IPS-18a (cell line): ENCODE measurements around the gene SDK1.

Experiments
- H3K27ac ChIP-seq: one replicate; pipeline ENCODE4 v1.5.1; 2013; ENCODE audit warnings: low read length
- H3K27me3 ChIP-seq: one replicate; pipeline ENCODE4 v1.6.1; 2013; ENCODE audit warnings: mild to moderate bottlenecking, low read length; ENCODE audit not compliant: control insufficient read depth, insufficient read depth
- H3K36me3 ChIP-seq: one replicate; pipeline ENCODE4 v1.6.1; 2013; ENCODE audit warnings: low read depth, low read length; ENCODE audit not compliant: control insufficient read depth
- H3K4me1 ChIP-seq: one replicate; pipeline ENCODE4 v1.6.1; 2013; ENCODE audit warnings: low read depth, low read length; ENCODE audit not compliant: control insufficient read depth
- H3K4me3 ChIP-seq: one replicate; pipeline ENCODE4 v1.5.1; 2013; ENCODE audit warnings: low read length
- H3K9ac ChIP-seq: one replicate; pipeline ENCODE4 v1.6.1; 2013; ENCODE audit warnings: mild to moderate bottlenecking, low read length, moderate library complexity
- H3K9me3 ChIP-seq: one replicate; pipeline ENCODE4 v1.6.1; 2013; ENCODE audit warnings: low read depth, low read length; ENCODE audit not compliant: control insufficient read depth

Gene SDK1

DNA sequence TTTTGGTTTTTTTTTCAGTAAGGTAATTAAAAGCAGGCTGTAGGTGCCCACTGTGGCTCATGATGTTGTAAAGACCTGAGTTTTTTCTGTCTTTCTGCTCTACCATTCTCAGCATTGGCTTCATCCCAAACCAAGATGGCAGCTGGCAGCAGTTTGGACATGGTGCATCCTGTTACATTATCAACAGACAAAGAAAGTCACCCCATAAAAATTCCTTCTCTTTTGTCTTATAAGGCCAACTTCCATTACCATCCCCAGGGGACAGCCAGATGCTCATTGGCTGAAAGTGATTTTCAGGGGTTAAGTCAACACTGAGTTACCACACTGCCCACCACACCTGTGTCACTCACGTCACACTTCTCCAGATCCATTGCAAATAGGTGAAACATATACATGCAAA lies 558.4 kb downstream of the SDK1 start:
- H3K4me1 ChIP-seq: peaks cover 17% of the 10 kb centered on the region
- no peak overlapping the region for H3K27ac ChIP-seq
- H3K9ac ChIP-seq: no peak overlapping the region
- no peaks in the 10 kb centered on the region for H3K36me3 ChIP-seq
- H3K27me3 ChIP-seq: no peaks in the 10 kb centered on the region
- H3K4me3 ChIP-seq: no peak overlapping the region
- no peaks in the 10 kb centered on the region for H3K9me3 ChIP-seq

DNA sequence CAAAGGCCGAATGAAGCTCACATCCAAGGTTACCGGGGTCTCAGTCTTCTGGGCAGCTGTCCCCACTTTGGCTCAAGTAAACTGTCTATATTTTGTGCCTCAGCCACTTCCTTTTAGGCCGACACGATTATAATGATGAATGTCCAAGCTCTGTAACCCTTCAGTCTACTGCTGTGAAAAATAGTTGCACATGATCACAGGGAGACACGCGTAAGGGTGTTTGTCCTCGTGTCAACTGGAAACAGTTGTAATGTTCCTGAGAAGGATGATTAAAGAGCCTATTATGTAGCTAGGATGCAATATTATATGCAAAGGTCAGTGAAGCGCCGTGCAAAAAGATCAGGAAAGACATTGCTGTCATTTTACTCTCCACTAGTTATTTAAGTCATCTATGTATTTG lies 559.9 kb downstream of the SDK1 start:
- no peak overlapping the region for H3K27ac ChIP-seq
- H3K4me3 ChIP-seq: no peak overlapping the region
- no peak overlapping the region for H3K9ac ChIP-seq
- H3K27me3 ChIP-seq: no peaks in the 10 kb centered on the region
- peaks cover 17% of the 10 kb centered on the region for H3K4me1 ChIP-seq
- no peaks in the 10 kb centered on the region for H3K36me3 ChIP-seq
- H3K9me3 ChIP-seq: no peaks in the 10 kb centered on the region

DNA sequence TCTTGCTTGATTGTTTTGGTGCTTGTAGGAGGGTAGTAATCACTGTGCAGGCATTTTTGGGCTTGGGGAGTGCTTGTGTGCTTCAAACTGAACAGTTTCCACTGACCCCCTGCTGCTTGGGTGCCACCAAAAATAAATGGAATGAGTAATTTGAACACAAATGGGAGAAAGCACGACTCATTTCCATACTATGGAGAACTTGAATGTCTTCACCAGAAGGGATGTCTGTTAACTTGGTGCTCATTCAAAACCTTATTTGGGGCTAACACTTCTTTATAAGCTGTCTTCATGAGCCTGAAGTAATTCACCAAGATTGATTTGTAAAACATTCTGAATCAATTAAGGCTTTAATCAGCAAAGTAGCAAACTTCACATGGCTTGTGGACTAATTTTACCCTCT lies 560.3 kb downstream of the SDK1 start:
- H3K4me3 ChIP-seq: no peak overlapping the region
- H3K27ac ChIP-seq: peak overlapping the region; percentile 42
- H3K9me3 ChIP-seq: no peaks in the 10 kb centered on the region
- H3K27me3 ChIP-seq: no peaks in the 10 kb centered on the region
- no peak overlapping the region for H3K9ac ChIP-seq
- no peaks in the 10 kb centered on the region for H3K36me3 ChIP-seq
- peaks cover 17% of the 10 kb centered on the region for H3K4me1 ChIP-seq

DNA sequence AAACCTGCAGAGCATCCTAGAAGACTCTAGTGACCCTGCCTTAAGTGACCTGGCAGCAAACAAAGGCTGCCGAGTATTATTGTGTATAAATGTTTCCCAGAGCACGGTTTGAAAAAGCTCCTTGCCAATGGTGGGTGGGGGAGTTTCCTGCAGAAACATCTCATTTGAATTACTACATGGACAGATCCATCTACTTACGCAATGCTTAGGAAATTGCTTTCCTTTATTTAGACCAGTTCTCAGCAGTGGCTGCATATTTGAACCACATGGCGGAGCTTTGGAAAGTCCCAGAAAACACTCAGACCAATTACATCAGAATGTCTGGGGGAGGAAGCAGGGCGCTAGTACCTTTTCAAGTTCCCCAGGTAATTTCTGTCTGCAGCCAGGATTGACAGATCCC lies 560.9 kb downstream of the SDK1 start:
- H3K9me3 ChIP-seq: no peaks in the 10 kb centered on the region
- peak overlapping the region; percentile 6 for H3K9ac ChIP-seq
- H3K36me3 ChIP-seq: no peaks in the 10 kb centered on the region
- H3K27me3 ChIP-seq: no peaks in the 10 kb centered on the region
- H3K4me1 ChIP-seq: peaks cover 17% of the 10 kb centered on the region
- no peak overlapping the region for H3K27ac ChIP-seq
- H3K4me3 ChIP-seq: no peak overlapping the region

DNA sequence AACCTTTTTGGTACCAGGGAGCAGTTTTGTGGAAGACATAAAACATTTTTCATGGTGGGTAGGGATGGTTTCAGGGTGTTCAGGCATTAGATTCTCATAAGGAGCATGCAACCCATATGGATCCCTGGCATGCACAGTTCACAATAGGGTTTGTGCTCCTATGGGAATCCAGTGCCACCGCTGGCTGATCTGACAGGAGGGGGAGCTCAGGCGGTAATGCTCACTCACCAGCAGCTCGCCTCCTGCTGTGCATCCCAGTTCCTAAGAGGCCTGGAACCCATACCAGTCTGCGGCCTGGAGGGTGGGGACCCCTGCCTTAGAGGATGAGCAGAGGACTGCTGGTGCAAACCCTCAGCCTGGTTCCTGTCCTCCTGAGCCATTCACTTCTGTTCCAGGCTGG lies 561.7 kb downstream of the SDK1 start:
- H3K36me3 ChIP-seq: no peaks in the 10 kb centered on the region
- H3K4me1 ChIP-seq: peaks cover 17% of the 10 kb centered on the region
- H3K9ac ChIP-seq: no peak overlapping the region
- no peak overlapping the region for H3K27ac ChIP-seq
- H3K4me3 ChIP-seq: no peak overlapping the region
- no peaks in the 10 kb centered on the region for H3K9me3 ChIP-seq
- no peaks in the 10 kb centered on the region for H3K27me3 ChIP-seq

DNA sequence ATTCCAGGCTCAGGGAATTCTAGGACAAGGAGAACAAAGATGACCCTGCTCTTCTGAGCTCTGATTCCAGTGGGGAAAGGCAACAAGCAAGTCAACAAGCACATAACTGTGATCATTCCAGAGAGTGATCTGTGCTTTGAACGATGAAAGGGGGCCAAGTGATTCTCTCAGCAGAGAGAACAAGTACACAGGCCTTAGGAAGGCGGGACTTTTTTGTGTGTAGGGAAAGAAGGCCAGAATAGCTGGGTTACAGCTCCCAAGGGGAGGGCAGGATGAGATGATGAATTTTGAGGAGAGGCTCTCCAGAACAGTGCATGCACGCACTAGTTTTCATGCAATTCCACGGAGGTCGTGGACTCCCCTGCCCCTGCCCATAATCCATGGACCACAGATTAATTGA lies 565.2 kb downstream of the SDK1 start:
- no peak overlapping the region for H3K27ac ChIP-seq
- no peaks in the 10 kb centered on the region for H3K9me3 ChIP-seq
- H3K4me3 ChIP-seq: no peak overlapping the region
- no peaks in the 10 kb centered on the region for H3K36me3 ChIP-seq
- no peak overlapping the region for H3K9ac ChIP-seq
- no peaks in the 10 kb centered on the region for H3K27me3 ChIP-seq
- peaks cover 15% of the 10 kb centered on the region for H3K4me1 ChIP-seq

DNA sequence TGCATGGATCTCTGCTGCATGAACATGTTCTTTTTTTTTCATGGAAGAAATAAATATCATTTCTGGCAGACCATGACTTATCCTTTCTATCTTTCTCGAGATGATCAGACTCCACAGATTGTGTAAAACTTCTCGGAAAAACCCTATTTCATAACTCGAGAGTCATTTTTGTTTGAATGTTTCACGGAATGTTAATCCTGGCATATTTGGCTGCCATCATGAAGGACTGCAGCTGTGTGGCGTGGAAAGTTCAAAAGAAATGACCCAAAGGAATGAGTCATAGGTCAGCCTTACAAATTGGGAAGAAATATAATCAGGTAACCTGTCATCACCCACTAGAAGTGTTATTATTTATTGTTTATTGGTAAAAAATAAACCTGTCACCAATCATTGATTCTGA lies 566.8 kb downstream of the SDK1 start:
- Histone ChIP-seq H3K36me3 (no peaks in the 10 kb centered on the region), H3K4me1 (no peaks in the 10 kb centered on the region), H3K9ac (no peak overlapping the region), H3K27me3 (no peaks in the 10 kb centered on the region), H3K4me3 (no peak overlapping the region), H3K27ac (no peak overlapping the region), H3K9me3 (no peaks in the 10 kb centered on the region)

DNA sequence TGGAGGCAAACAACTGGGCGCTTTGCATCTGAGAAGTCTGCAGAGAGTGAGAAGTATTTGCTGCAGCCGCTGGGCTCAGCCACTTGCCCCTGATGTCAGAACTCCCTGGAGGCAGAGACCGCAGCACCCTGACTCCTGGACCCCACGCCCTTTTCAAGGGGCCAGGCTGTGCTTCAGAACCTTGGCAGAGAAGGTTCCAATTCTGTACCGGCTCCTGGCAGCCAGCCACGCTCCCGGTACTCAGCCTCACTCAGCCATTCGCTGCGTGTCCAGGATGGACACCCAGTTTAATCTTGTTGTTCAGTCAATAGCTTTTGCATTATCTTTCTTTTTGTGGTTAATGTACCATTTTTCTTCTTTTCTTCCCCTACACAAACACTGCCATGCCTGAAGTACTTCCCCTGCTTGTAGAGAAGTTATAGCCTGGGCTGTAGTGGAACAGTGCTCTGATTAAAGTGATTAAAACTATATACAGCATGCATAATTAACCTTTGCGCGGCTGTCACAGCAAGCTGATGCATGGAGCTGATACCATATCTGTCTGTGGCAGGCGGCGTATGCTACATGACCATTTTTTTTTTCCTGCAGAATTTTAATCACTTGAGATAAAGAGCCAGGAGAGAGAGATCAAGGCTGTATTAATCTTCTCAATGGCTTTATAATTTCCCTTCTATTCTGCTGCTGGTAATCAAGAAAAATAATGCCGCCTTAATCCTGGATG lies 578.5 kb downstream of the SDK1 start:
- no peaks in the 10 kb centered on the region for H3K27me3 ChIP-seq
- no peaks in the 10 kb centered on the region for H3K4me1 ChIP-seq
- no peaks in the 10 kb centered on the region for H3K36me3 ChIP-seq
- no peak overlapping the region for H3K27ac ChIP-seq
- no peak overlapping the region for H3K4me3 ChIP-seq
- H3K9me3 ChIP-seq: no peaks in the 10 kb centered on the region
- H3K9ac ChIP-seq: no peak overlapping the region

DNA sequence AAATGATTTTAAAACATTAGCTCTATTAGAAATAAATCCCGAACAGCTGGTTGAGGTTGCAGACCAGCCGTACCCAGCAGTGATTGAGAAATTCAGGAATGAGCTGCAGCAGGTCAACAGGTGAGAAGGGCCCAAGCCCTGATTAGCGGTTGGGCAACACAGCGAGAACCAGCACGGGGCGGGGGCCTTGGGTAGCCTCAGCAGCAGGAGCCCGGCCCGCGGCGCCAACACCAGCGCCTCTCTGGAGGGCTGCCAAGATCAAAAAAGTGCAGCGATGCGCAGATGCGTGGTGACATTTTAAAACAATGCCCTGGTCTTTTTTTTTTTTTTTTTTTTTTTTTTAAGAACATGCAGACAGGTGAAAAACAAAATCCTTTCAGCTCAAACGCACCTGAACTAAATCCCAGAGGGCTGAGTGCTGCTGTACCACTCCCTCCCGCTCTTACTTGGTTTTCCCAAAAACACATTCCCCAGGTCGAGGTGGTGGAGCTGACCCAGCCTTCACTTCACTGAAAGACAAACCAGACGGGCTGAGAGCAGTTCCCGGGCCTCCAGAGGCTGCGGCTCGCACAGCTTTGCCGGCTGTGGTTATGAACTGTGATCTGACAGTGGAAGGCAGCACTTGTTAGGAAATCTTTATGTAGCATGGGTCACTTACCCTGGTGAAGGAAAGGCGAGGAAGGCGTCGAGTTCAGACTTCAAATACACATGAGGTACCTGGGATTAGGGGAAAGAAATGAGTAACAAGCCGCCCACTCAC lies 579.4 kb downstream of the SDK1 start:
- H3K4me1 ChIP-seq: no peaks in the 10 kb centered on the region
- H3K4me3 ChIP-seq: no peak overlapping the region
- H3K36me3 ChIP-seq: no peaks in the 10 kb centered on the region
- H3K27ac ChIP-seq: no peak overlapping the region
- H3K9me3 ChIP-seq: no peaks in the 10 kb centered on the region
- no peaks in the 10 kb centered on the region for H3K27me3 ChIP-seq
- no peak overlapping the region for H3K9ac ChIP-seq

DNA sequence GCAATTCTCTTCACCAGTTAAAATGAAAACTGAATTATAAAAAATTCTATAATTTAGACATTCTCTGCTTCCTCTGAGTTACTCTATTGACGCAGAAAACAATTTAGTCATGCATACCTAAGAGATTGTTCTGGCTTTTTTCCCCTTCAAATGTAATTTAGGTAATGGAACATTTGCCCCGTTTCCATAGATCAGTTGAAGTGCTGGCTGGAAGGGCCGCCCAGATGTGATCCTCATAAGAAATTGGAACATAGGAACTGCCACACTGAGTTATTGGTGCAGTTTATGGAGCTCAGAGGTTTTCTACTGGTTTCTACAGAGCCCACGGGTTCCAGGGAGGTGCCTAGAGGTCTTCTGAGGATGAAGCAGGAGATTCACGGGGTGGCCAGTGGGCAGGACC lies 581.7 kb downstream of the SDK1 start:
- Histone ChIP-seq H3K27me3 (no peaks in the 10 kb centered on the region), H3K9me3 (no peaks in the 10 kb centered on the region), H3K9ac (no peak overlapping the region), H3K36me3 (no peaks in the 10 kb centered on the region), H3K27ac (no peak overlapping the region), H3K4me3 (no peak overlapping the region), H3K4me1 (no peaks in the 10 kb centered on the region)

DNA sequence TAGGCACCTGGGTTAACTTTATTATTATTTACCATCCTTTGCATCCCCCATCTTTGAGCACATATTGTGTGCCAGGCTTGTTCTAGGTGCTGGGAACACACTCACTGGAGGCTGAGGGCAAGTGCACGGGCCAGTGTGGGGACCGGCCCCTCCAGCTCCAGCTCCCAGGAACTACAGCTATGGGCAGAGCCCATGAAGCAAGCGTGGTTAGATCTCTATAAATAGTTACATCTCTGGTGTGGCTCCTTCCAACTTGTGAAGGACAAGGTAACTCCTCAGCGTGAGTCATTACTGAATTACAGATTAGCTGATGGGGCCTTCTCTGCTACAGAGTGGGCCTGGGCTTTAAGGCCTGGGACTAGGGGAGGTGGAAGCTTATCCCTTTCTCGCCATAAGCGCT lies 583.5 kb downstream of the SDK1 start:
- Histone ChIP-seq H3K27me3 (no peaks in the 10 kb centered on the region), H3K27ac (no peak overlapping the region), H3K4me1 (no peaks in the 10 kb centered on the region), H3K4me3 (no peak overlapping the region), H3K9ac (no peak overlapping the region), H3K9me3 (no peaks in the 10 kb centered on the region), H3K36me3 (no peaks in the 10 kb centered on the region)
